ENCODE measurements around the gene PLCH1.

DNA sequence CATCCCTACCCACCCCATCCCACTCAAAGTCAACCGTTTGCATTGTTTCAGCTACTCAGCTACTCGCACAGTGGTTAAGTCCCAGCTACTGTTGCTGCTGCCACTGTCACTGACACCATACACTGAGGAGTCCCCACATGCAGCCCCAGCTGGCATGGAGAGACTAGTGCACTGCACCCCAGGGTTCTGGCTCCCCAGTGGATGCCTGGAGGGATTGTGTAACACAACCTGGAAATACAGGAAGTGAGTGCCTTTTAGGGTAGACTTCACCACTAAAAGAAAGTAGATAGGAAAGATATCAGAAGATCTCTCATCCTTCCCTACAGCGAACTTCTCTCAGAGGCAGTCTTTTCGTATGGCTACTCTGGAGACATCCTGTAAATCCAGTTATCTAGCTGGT lies 282.2 kb downstream of the PLCH1 start:
- TF ChIP-seq, protein P1, sequence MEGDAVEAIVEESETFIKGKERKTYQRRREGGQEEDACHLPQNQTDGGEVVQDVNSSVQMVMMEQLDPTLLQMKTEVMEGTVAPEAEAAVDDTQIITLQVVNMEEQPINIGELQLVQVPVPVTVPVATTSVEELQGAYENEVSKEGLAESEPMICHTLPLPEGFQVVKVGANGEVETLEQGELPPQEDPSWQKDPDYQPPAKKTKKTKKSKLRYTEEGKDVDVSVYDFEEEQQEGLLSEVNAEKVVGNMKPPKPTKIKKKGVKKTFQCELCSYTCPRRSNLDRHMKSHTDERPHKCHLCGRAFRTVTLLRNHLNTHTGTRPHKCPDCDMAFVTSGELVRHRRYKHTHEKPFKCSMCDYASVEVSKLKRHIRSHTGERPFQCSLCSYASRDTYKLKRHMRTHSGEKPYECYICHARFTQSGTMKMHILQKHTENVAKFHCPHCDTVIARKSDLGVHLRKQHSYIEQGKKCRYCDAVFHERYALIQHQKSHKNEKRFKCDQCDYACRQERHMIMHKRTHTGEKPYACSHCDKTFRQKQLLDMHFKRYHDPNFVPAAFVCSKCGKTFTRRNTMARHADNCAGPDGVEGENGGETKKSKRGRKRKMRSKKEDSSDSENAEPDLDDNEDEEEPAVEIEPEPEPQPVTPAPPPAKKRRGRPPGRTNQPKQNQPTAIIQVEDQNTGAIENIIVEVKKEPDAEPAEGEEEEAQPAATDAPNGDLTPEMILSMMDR (IDR thresholded peaks at IDR 0.05): no peak
- peak; percentile 32; the same call in 1 of the 2 replicates for TF ChIP-seq ZNF423 (CRISPR knock-in tag; IDR thresholded peaks at IDR 0.05)
- TF ChIP-seq PRRX2 (CRISPR knock-in tag; IDR thresholded peaks at IDR 0.05): no peak
